ENCODE data around the gene REX1BD. TPM values are rescaled to one million over a fixed set of nuclear protein-coding genes. Genes with fewer than 3 reads are reported as not detected.
"Not testable (repeated sequence)": the region's sequence is repeated elsewhere in the genome, so short reads cannot be mapped to it uniquely, and the experiment has no call there.

REX1BD gene
- total RNA-seq (2014; rRNA removed; shearing (Covaris generic)) = 50.0 and 100 TPM in 2 replicates

DNA sequence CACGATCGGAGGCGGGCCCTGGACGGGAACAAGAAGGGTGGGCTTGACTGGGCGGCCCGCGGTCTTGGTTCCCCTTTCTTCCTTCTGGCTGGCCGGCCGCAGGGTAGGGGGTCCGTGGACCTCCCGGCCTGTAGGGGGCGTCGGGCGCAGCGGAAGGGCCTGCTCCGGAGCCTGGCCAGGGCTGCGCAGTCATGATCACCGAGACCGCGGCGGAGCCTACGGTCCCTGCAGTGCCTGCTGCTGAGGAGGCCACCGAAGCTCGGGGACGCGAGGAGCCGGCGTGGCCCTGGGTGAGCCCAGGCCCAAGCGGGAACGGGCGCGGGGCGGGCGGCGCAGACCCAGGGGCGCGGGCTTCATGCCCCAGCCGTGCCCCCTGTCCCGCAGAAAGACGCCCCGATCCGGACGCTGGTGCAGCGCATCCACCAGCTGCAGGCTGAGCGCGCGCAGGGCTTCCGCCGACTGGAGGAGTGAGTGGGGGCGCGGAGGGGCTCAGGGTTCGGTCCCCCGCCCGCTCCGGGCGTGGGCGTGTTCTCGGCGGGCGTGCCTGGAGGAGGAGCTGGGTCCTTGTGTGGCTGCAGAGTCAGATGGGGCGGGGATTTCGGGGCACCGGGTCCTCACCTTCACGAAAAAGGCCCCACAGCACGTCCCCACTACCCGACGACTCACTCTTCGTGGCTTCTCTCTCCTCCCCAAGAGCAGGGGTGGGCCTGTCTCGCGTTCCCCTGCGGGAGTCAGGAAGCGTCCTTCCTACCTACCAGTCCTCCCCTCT is at the start of gene REX1BD:
Gene REX1BD, plus strand, starts transcription at position 188 of the 769 bp plus-strand sequence. Its CDS starts 4 bp downstream, at position 192.
- in situ Hi-C loops (cut with HindIII; ENCODE audit: low sequenced_read_pairs) = no loop called here

DNA sequence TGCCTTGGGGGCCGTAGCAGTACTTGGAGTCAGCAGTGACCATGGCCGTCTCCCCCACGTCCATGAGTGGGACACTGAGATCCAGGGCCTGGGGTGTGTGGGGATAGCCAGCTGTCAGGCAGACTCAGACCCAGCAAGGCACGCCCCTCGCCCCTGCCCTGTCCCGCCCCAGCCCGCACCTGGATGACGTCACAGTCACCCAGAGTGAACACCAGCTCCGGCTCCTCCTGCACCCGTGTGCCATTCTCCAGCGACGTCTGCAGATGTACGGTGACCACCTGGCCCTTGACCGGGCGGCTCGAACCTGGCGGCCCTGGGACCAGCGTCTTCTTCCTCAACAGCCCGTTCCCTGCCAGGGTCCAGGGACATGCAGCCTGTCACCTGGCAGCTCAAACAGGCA is 49.2 kb upstream of the REX1BD start:
- no peak for DNase-seq (ENCODE audit: low spot score)
- in situ Hi-C loops (cut with HindIII; ENCODE audit: low sequenced_read_pairs) = no loop called here

More for the DNA sequence above, at the start of gene REX1BD:
- DNase-seq (ENCODE audit: low spot score) = peak; percentile 82

DNA sequence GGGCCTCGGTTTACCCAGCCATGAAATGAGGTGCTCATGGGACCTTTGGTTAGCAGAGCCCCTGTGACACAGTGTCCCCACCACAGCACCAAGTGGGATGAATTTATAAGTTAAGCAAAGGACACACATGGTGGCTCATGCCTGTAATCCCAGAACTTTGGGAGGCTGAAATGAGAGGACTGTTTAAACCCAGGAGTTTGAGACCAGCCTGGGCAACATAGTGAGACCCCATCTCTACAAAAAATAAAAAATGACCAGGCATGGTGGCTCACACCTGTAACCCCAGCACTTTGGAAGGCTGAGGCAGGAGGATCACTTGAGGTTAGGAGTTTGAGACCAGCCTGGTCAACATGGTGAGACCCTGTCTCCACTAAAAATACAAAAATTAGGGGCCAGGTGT is 48.4 kb upstream of the REX1BD start:
- in situ Hi-C loops (cut with HindIII; ENCODE audit: low sequenced_read_pairs); DNase-seq (ENCODE audit: low spot score): not testable (repeated sequence)

DNA sequence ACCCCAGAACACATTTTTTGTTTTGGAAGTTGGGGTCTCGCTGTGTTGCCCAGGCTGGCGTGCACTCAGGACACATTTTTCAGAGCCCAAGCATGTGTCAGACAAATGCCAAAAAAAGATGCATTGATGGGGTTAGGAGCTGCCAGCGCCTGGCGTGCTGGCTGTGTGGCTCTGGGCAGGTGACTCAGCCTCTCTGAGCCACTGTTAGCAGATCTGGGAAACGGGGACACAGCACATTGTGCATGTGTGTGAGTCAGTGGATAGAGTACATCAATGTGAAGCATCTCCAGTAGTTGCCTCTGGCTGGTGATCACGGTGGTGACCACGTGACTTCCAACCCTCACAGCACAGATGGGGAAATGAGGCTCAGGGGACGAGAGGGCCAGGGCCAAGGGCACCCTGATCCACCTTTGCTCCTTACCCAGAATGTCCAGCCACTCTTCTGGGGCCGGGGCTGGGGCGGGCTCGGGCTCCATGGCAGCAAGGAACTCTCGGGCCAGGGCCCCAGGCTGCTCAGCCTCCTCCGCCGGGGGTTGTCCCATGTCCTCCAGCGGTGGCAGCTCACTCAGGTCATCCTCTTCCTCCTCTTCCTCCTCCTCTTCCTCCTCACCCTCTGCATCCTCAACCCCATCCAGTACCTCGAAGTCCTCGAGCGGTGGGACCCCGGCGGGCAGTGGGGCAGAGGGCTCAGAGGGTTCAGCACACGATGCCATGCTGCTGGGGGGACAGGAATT is 47.2 kb upstream of the REX1BD start:
- in situ Hi-C loops (cut with HindIII; ENCODE audit: low sequenced_read_pairs) = no loop called here
- no peak for DNase-seq (ENCODE audit: low spot score)

GRCh38 chr19:18541992-18542940 is 46.3 kb upstream of the REX1BD start:
- peak; percentile 18 for DNase-seq (ENCODE audit: low spot score)
- in situ Hi-C loops (cut with HindIII; ENCODE audit: low sequenced_read_pairs) = no loop called here

- in situ Hi-C loops (cut with HindIII; ENCODE audit: low sequenced_read_pairs) = no loop called here
- peak; percentile 93 for DNase-seq (ENCODE audit: low spot score)
Measured at GRCh38 chr19:18542941-18543813, 45.4 kb upstream of the REX1BD start, which contains the start of gene FKBP8. FKBP8 (minus strand) TSS chr19:18543573; CDS start chr19:18541970, 1,603 bp downstream.

DNA sequence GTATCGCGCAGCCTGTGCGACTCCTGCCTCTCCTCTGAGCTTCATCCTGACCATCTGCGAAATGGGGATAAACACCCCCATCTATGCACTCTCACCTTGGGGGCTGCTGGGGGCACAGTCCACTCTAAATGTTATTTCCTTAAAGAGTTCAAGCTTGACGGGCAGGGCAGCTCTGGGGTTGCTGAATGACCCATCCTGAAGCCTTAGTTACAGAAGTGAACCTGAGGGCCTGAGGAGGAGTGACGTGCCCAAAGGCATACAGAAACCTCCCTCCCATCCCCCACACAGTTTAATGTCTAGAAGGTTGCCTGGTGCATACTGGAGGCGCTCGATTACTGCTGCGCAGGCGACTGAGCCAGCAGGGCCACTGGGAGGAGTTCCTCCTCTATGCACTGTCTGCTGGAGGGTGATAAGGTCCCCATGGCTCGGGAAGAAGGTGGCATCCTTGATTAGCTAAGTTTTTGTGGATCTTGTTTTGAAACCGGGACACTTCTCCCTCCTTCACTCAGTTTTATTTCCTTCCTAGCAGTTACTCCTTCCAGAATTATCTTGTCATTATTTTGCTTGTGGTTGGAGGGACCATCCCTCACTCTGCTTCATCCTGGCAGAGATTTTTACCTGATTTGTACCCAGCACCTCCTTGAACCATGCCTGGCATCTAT is 44.7 kb upstream of the REX1BD start:
- peak; percentile 69 for DNase-seq (ENCODE audit: low spot score)
- in situ Hi-C loops (cut with HindIII; ENCODE audit: low sequenced_read_pairs) = no loop called here

DNA sequence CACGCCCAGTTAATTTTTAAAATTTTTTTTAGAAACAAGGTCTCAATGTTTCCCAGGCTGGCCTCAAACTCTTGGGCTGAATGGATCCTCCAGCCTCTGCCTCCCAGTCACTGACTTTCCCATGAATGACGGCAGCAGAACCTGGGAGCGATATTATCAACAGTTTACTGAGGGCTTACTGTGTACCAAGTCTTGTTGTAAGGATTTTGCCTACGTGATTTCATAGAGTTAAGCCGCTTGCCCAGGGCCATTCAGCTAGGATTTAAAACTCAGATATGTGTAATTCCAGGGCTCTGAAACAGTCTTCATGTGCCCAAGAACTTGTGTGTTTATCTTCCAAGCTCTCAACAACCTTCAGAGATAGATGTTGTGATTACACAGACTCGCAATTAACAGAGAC is 37.0 kb upstream of the REX1BD start:
- in situ Hi-C loops (cut with HindIII; ENCODE audit: low sequenced_read_pairs) = no loop called here
- DNase-seq (ENCODE audit: low spot score) = no peak

DNA sequence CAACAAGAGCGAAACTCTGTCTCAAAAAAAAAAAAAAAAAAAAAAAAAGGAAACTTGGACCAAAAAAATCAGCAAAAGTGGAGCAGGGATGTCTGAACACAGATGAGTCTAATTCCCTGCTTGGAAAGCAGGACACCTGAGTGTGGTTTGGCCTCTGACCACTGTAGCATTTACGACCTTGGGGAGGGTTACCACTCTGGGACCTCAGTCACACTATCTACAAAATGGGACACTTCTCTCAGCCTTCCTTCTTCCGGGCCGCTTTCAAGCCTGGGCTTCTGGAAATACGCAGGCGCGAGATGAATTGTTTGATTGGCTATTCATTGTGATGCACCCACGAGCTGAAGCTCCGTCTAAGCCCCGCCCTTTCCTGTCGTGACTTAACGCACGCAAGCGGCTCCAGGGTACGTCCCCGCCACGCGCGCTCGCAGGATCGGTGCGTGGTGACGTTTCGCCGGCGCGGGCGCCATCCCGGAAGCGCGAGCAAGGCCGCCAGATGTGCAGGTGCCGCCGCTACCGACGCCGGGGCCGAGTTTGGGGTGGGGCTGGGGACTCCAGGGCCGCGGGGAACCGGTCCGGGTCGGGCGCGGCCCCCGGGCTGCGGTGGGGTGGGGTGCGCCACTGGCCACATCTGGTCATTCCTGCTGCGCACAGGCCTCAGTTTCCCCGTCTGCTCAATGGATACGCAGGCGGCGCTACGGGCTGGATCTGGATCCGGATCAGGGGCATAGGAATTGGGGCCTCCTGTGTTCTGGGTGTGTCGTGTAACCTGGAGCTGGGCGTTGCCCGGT is 31.0 kb upstream of the REX1BD start, which contains the start of gene KXD1:
Gene KXD1, plus strand, starts transcription at position 460 of the 791 bp plus-strand sequence. CDS start 4,187 bp downstream, outside the sequence.
- in situ Hi-C loops (cut with HindIII; ENCODE audit: low sequenced_read_pairs) = no loop called here
- DNase-seq (ENCODE audit: low spot score) = peak; percentile 99

GRCh38 chr19:18558202-18558555 is 30.4 kb upstream of the REX1BD start:
- DNase-seq (ENCODE audit: low spot score) = no peak
- in situ Hi-C loops (cut with HindIII; ENCODE audit: low sequenced_read_pairs) = no loop called here

- DNase-seq (ENCODE audit: low spot score) = no peak
- in situ Hi-C loops (cut with HindIII; ENCODE audit: low sequenced_read_pairs) = no loop called here
Measured at GRCh38 chr19:18558604-18559003, 30.0 kb upstream of the REX1BD start.

DNA sequence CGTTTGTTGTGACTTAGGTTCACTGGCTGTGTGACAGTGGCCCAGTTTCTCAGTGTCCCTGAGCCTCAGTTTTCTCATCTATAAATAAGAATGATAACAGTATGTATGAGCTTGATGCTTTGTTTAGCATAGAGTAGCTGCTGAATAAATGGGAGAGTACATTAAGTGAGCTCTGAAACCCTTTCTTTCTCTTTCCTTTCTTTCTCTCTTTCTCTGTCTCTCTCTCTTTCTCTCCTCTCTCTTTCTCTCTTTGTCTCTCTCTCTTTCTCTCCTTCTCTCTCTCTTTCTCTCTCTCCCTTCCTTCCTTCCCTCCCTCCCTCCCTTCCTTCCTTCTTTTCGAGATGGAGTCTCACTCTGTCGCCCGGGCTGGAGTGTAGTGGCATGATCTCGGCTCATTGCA is 28.9 kb upstream of the REX1BD start:
- no peak for DNase-seq (ENCODE audit: low spot score)
- in situ Hi-C loops (cut with HindIII; ENCODE audit: low sequenced_read_pairs) = no loop called here

DNA sequence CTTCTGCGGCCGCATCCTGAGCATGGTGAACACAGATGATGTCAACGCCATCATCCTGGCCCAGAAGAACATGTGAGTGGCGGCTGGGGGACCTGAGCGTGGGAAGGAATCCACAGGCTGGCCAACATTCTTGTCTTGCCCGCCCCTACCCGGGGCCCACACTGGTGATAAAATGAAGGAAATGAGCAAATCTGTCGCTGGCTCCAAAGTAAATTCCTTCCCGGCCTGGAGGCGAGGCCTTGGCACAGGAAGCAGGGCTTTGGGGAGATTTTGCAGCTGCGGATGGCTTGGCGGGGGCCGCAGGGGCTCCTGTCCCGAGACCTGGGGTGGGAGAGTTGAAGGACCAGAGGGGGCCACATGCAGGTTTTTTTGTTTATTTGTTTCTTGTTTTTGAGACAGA is 26.5 kb upstream of the REX1BD start:
- no peak for DNase-seq (ENCODE audit: low spot score)
- in situ Hi-C loops (cut with HindIII; ENCODE audit: low sequenced_read_pairs) = no loop called here

GRCh38 chr19:18566953-18567352 is 21.6 kb upstream of the REX1BD start:
- in situ Hi-C loops (cut with HindIII; ENCODE audit: low sequenced_read_pairs) = no loop called here
- DNase-seq (ENCODE audit: low spot score) = no peak

DNA sequence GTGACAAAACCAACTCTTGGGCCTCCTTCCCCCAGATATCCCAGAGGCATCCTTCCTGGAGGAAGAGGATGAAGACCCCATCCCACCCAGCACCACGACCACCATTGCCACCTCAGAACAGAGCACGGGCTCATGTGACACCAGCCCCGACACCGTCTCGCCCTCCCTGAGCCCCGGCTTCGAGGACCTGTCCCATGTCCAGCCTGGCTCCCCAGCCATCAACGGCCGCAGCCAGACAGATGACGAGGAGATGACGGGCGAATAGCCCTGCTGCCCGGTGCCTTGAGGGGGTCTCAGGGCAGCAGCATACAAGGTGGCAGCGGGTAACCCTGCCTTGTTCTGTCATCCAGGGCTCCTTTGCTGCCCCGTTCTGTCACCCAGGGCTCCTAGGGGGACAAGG is 20.2 kb upstream of the REX1BD start:
- in situ Hi-C loops (cut with HindIII; ENCODE audit: low sequenced_read_pairs) = no loop called here
- DNase-seq (ENCODE audit: low spot score) = no peak

DNA sequence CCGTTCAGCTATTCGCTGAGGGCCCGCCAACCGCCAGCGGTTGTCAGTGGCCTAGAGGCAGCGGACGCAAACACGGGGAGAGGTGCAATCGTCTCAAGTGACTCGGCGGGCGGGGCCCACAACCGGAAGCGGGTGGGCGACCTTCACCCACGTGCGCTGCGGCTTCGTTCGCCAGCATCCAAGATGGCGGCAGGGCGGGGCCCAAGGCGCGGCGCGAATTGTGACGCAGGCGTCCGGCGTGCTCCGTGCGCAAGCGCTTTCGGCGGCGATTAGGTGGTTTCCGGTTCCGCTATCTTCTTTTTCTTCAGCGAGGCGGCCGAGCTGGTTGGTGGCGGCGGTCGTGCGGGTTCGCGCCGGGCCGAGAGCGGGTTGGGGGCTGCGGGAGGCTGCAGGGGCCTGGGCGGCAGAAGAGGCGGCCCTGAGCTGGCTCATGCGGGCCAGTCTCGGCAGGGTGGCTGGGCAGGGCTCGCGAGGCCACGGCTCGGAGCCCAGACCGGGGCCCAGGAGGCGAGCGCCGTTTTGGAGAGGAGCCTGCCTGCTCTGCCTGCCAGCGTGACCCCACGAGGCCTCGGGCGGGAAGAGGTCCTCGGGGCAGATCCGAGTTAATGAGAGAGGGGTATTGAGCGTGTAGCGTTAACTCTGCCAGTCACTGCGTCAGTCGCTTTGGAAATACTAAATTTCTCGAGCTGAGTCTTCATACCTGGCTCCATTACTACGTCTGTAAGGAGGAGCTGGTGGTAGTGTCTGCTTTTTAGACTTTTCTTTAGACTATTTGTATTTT is 16.8 kb upstream of the REX1BD start, which contains the start of gene UBA52:
Gene UBA52, plus strand, starts transcription at position 294 of the 781 bp plus-strand sequence. CDS start 1,444 bp downstream, outside the sequence.
- in situ Hi-C loops (cut with HindIII; ENCODE audit: low sequenced_read_pairs) = no loop called here

More for the DNA sequence above, 16.8 kb upstream of the REX1BD start, which contains the start of gene UBA52:
- DNase-seq (ENCODE audit: low spot score) = peak; percentile 96

Data from G401 (cell line).